Osteoblast (primary cell): Measurements from ENCODE around the gene PRKAR1B. TPM values are rescaled to one million over a fixed set of nuclear protein-coding genes. Genes with fewer than 3 reads are reported as not detected.

ENCODE experiments used
- DNase-seq: peaks from one replicate; pipeline ENCODE4 v3.0.0; 2011; ENCODE audit warnings: low spot score, mixed read lengths; ENCODE audit not compliant: insufficient read length; ENCODE audit errors: missing footprints
- H2AFZ ChIP-seq: 2 replicates; pipeline ENCODE4 v1.6.0; 2011; ENCODE audit warnings: mild to moderate bottlenecking, low read length
- H3K27ac ChIP-seq: 2 replicates; pipeline ENCODE4 v1.5.1; 2011; ENCODE audit warnings: mild to moderate bottlenecking, low read depth, low read length, moderate library complexity
- H3K27me3 ChIP-seq: 2 replicates; pipeline ENCODE4 v1.6.0; 2012; ENCODE audit warnings: mild to moderate bottlenecking, control low read depth, inconsistent platforms, low read length, moderate library complexity; ENCODE audit not compliant: insufficient read depth
- H3K36me3 ChIP-seq: 2 replicates; pipeline ENCODE4 v1.5.1; 2011; ENCODE audit warnings: mild to moderate bottlenecking, low read length, control low read depth, moderate library complexity; ENCODE audit not compliant: insufficient read depth
- H3K4me1 ChIP-seq: 2 replicates; pipeline ENCODE4 v1.5.1; 2011; ENCODE audit warnings: mild to moderate bottlenecking, low read length, control low read depth, moderate library complexity; ENCODE audit not compliant: insufficient read depth
- H3K4me2 ChIP-seq: 2 replicates; pipeline ENCODE4 v1.6.0; 2011; ENCODE audit warnings: mild to moderate bottlenecking, low read length; ENCODE audit not compliant: insufficient read depth
- H3K4me3 ChIP-seq: fragments of 200-600 bp; sonication (generic); 3 replicates; pipeline ENCODE4 v1.5.1; 2012; ENCODE audit warnings: mild to moderate bottlenecking, low read length, inconsistent platforms; ENCODE audit not compliant: insufficient read depth
- H3K79me2 ChIP-seq: 2 replicates; pipeline ENCODE4 v1.6.0; 2012; ENCODE audit warnings: mild to moderate bottlenecking, low read length, control low read depth, inconsistent platforms; ENCODE audit not compliant: insufficient read depth
- H3K9me3 ChIP-seq: 2 replicates; pipeline ENCODE4 v1.5.1; 2011; ENCODE audit warnings: low read depth, low read length, control low read depth
- H4K20me1 ChIP-seq: 2 replicates; pipeline ENCODE4 v1.6.0; 2012; ENCODE audit warnings: mild to moderate bottlenecking, low read length, control low read depth; ENCODE audit not compliant: insufficient read depth
- CTCF ChIP-seq: IDR thresholded peaks from 2 replicates; pipeline ENCODE4 v1.5.1; 2011; ENCODE audit warnings: mild to moderate bottlenecking, low read depth, low read length, moderate library complexity; ENCODE audit errors: extremely low read depth
- total RNA-seq: library from RNA; depleted of rRNA; stranded (reverse); fragments of >200 nt; gene quantifications from 2 replicates; pipeline ENCODE4 v1.2.3, GENCODE V29; 2012

The PRKAR1B gene
- total RNA-seq, 1 donor, result 6.5 TPM

GRCh38 chr7:696812-697551 lies 30.1 kb downstream of the PRKAR1B start:
- Histone ChIP-seq H3K27me3 (no peaks in the 10 kb centered on the region), H3K4me3 (no peak overlapping the region), H4K20me1 (no peaks in the 10 kb centered on the region), H2AFZ (peak overlapping the region; percentile 70), H3K27ac (no peak overlapping the region), H3K79me2 (no peaks in the 10 kb centered on the region), H3K9me3 (no peaks in the 10 kb centered on the region), H3K4me2 (peak overlapping the region; percentile 18), H3K36me3 (no peaks in the 10 kb centered on the region), H3K4me1 (no peaks in the 10 kb centered on the region)
- DNase-seq, result peak; percentile 74
- TF ChIP-seq CTCF, result no peak

- no peak overlapping the region for H3K4me3 ChIP-seq
- H3K4me2 ChIP-seq, result no peak overlapping the region
- no peaks in the 10 kb centered on the region for H3K27me3 ChIP-seq
- H3K36me3 ChIP-seq, result no peaks in the 10 kb centered on the region
- H2AFZ ChIP-seq, result peak overlapping the region; percentile 70
- TF ChIP-seq CTCF, result no peak
- no peak for DNase-seq
- H3K9me3 ChIP-seq, result no peaks in the 10 kb centered on the region
- no peak overlapping the region for H3K27ac ChIP-seq
- no peaks in the 10 kb centered on the region for H3K4me1 ChIP-seq
- H3K79me2 ChIP-seq, result no peaks in the 10 kb centered on the region
- no peaks in the 10 kb centered on the region for H4K20me1 ChIP-seq
Measured at GRCh38 chr7:696426-696811, 30.7 kb downstream of the PRKAR1B start.

GRCh38 chr7:693280-693679 lies 33.8 kb downstream of the PRKAR1B start:
- Histone ChIP-seq H3K4me3 (no peak overlapping the region), H4K20me1 (no peaks in the 10 kb centered on the region), H3K27ac (no peak overlapping the region), H3K4me2 (no peak overlapping the region), H3K4me1 (no peaks in the 10 kb centered on the region), H3K79me2 (no peaks in the 10 kb centered on the region), H3K9me3 (peaks cover 4% of the 10 kb centered on the region), H3K27me3 (no peaks in the 10 kb centered on the region), H2AFZ (no peak overlapping the region), H3K36me3 (no peaks in the 10 kb centered on the region)
- no peak for TF ChIP-seq CTCF
- DNase-seq, result no peak

- TF ChIP-seq CTCF, result no peak
- Histone ChIP-seq H3K9me3 (peaks cover 4% of the 10 kb centered on the region), H3K27me3 (no peaks in the 10 kb centered on the region), H3K4me1 (no peaks in the 10 kb centered on the region), H3K27ac (no peak overlapping the region), H3K79me2 (no peaks in the 10 kb centered on the region), H4K20me1 (no peaks in the 10 kb centered on the region), H3K4me3 (no peak overlapping the region), H2AFZ (no peak overlapping the region), H3K4me2 (no peak overlapping the region), H3K36me3 (no peaks in the 10 kb centered on the region)
- peak; percentile 60 for DNase-seq
Measured at GRCh38 chr7:691361-692045, 35.6 kb downstream of the PRKAR1B start.
